ENCODE measurements around the gene TIMP2.

DNA sequence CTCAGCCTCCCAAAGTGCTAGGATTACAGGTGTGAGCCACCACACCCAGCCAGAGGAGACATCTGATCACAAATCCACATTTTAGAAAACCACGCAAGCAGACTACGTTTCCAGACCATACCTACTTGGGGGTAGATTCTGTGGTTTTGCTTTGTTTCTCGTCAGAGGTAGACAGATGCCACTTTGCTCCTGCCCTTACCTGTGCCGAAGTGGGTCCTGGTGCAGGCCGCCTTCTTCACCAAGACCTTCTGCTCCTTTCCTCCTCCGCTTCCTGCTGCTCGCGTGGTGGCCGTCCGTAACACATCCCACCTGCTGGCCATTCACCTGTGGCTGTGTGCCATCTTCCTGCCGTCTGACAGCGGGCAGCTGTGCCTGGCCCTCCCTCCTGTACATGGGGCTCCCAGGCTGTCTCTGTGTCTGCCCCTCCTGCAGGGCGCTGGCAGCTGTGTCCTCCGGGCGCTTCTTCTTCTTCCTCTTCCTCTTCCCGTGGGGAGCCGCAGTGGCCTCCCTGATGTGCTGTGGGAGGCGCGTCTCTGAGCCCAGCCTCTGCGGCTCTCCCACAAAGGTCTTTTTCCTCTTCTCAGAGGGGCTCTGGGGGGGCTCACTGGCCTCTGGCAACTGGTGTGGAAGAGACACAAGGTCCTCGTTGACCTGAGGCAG lies 121.9 kb downstream of the TIMP2 start:
- TF ChIP-seq POLR2AphosphoS5 (IDR thresholded peaks at IDR 0.05; ENCODE audit: low read depth) (no peak), EZH2 (IDR thresholded peaks at IDR 0.05; ENCODE audit: low read depth, unreplicated experiment) (no peak), CREB1 (CRISPR knock-in tag; IDR thresholded peaks at IDR 0.05; ENCODE audit: low read depth) (no peak), ZNF331 (CRISPR knock-in tag; IDR thresholded peaks at IDR 0.05; ENCODE audit: low read depth) (no peak), REST (IDR thresholded peaks at IDR 0.05; ENCODE audit: unreplicated experiment) (no peak)
- TF ChIP-seq, protein P1, sequence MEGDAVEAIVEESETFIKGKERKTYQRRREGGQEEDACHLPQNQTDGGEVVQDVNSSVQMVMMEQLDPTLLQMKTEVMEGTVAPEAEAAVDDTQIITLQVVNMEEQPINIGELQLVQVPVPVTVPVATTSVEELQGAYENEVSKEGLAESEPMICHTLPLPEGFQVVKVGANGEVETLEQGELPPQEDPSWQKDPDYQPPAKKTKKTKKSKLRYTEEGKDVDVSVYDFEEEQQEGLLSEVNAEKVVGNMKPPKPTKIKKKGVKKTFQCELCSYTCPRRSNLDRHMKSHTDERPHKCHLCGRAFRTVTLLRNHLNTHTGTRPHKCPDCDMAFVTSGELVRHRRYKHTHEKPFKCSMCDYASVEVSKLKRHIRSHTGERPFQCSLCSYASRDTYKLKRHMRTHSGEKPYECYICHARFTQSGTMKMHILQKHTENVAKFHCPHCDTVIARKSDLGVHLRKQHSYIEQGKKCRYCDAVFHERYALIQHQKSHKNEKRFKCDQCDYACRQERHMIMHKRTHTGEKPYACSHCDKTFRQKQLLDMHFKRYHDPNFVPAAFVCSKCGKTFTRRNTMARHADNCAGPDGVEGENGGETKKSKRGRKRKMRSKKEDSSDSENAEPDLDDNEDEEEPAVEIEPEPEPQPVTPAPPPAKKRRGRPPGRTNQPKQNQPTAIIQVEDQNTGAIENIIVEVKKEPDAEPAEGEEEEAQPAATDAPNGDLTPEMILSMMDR (conservative IDR thresholded peaks at IDR 0.05; ENCODE audit: low read depth in 2 of 2) = no peak

Measured in GM23338 (cell line).